ENCODE results near the gene NDUFC1. TPM values are rescaled to one million over a fixed set of nuclear protein-coding genes. Genes with fewer than 3 reads are reported as not detected.

NDUFC1 gene
- polyA plus RNA-seq, 3 donors = 24.7 to 134 (median 123) TPM

- WGBS (ENCODE audit: insufficient coverage) = 97% methylated on average over 8 of the region's 12 CpGs
- H3K4me1 Mint-ChIP-seq = peaks cover 4% of the 10 kb centered on the region
- peaks cover 0 to 12% (median 7%) of the 10 kb centered on the region in 7 donors for H3K9me3 Mint-ChIP-seq
Measured at GRCh38 chr4:139243448-139244365, 58.6 kb downstream of the NDUFC1 start.

More at GRCh38 chr4:139243448-139244365, 58.6 kb downstream of the NDUFC1 start:
- Mint-ChIP-seq H3K27me3 (ENCODE audit: low read depth in 3 of 3) (peaks cover 0 to 3% (median 0%) of the 10 kb centered on the region in 3 donors), H3K36me3 (no peaks in the 10 kb centered on the region), H3K27ac (peak overlapping the region in 1 of 7 donors; percentile 18), H3K4me3 (no peak overlapping the region)
- Histone ChIP-seq H3K27me3 (ENCODE audit: control insufficient read depth in 2 of 2, insufficient read depth in 2 of 2, low read length in 2 of 2) (no peaks in the 10 kb centered on the region), H4K20me1 (ENCODE audit: insufficient read depth, low read length) (no peaks in the 10 kb centered on the region), H3K4me2 (replicated peaks; ENCODE audit: extremely low read depth, low read length, poor library complexity, severe bottlenecking) (no peak overlapping the region), H2AFZ (ENCODE audit: insufficient read depth, low read depth, low read length, poor library complexity, severe bottlenecking) (no peak overlapping the region), H3K27ac (ENCODE audit: low read depth in 1 of 2, low read length in 2 of 2) (no peak overlapping the region), H3K4me1 (ENCODE audit: control insufficient read depth in 1 of 2, insufficient read depth in 2 of 2, low read length in 2 of 2) (peaks cover 0 to 2% of the 10 kb centered on the region in 2 donors), H3K4me3 (replicated peaks in 1 of 3; ENCODE audit: low read depth in 2 of 3, low read length in 3 of 3) (no peak overlapping the region), H3K36me3 (replicated peaks in 1 of 2; ENCODE audit: control insufficient read depth in 1 of 2, insufficient read depth in 2 of 2, low read length in 2 of 2) (no peaks in the 10 kb centered on the region), H3K79me2 (ENCODE audit: insufficient read depth, low read length) (no peaks in the 10 kb centered on the region), H3K9ac (ENCODE audit: insufficient read depth, low read length, poor library complexity, severe bottlenecking) (no peak overlapping the region), H3K9me3 (replicated peaks in 1 of 2; ENCODE audit: control insufficient read depth in 1 of 2, insufficient read depth in 1 of 2, low read length in 2 of 2) (peaks cover 3 to 5% of the 10 kb centered on the region in 2 donors)
- no peak for TF ChIP-seq CTCF (IDR thresholded peaks at IDR 0.05)
- no peak for DNase-seq
- intact Hi-C loops (cut with micrococcal nuclease) = no loop called here

Measured in CD14-positive monocyte (primary cell).